H1 (cell line): Measurements from ENCODE around the gene GLIPR1. TPM values are rescaled to one million over a fixed set of nuclear protein-coding genes. Genes with fewer than 3 reads are reported as not detected.

Source experiments
- CTCF ChIA-PET: fragments of 300-600 bp; sonication (Branson Sonifier 250); formaldehyde crosslinking; loops from one replicate; lab custom pipeline; 2021; ENCODE audit not compliant: partially characterized antibody; lab: Charles Lee
- POLR2A ChIA-PET: fragments of 300-600 bp; sonication (Branson Sonifier 250); formaldehyde crosslinking; loops from one replicate; lab custom pipeline; 2021; ENCODE audit warnings: inconsistent platforms; ENCODE audit not compliant: partially characterized antibody; lab: Charles Lee
- DNase-seq, 2 experiments: peaks; one replicate each; pipeline versions ENCODE4 v3.0.0 to v3.0.0-alpha.2; 2010 to 2022; ENCODE audit warnings: low spot score in 2 of 2, low read depth in 1 of 2, mixed read lengths in 1 of 2
- FAIRE-seq: peaks from 2 replicates; lab custom pipeline; 2011; peaks lifted over from hg19 to GRCh38; lab: Jason Lieb, UNC
- H2AFZ ChIP-seq: 2 replicates; pipeline ENCODE4 v1.8.1; 2012; ENCODE audit warnings: low read length, inconsistent platforms
- H2AK5ac ChIP-seq: 2 replicates; pipeline ENCODE4 v1.6.1; 2013; ENCODE audit warnings: low read depth, low read length
- H2BK120ac ChIP-seq: replicated peaks from 2 replicates; pipeline ENCODE3; 2013; ENCODE audit warnings: low read depth, low read length, inconsistent platforms
- H2BK12ac ChIP-seq: 2 replicates; pipeline ENCODE4 v1.6.1; 2013; ENCODE audit warnings: low read depth, low read length
- H2BK15ac ChIP-seq: 2 replicates; pipeline ENCODE4 v1.6.1; 2013; ENCODE audit warnings: low read length
- H2BK20ac ChIP-seq: 2 replicates; pipeline ENCODE4 v1.6.1; 2013; ENCODE audit warnings: low read length
- H2BK5ac ChIP-seq: 2 replicates; pipeline ENCODE4 v1.6.1; 2013; ENCODE audit warnings: low read depth, low read length
- H3K14ac ChIP-seq: 2 replicates; pipeline ENCODE4 v1.6.1; 2013; ENCODE audit warnings: inconsistent platforms; ENCODE audit not compliant: insufficient read length
- H3K18ac ChIP-seq: 2 replicates; pipeline ENCODE4 v1.6.1; 2013; ENCODE audit warnings: low read length; ENCODE audit errors: extremely low read depth
- H3K23ac ChIP-seq: 2 replicates; pipeline ENCODE4 v1.6.1; 2013; ENCODE audit warnings: inconsistent platforms; ENCODE audit not compliant: insufficient read length
- H3K23me2 ChIP-seq: 2 replicates; pipeline ENCODE4 v1.6.1; 2013; ENCODE audit warnings: low read depth, low read length
- H3K27ac ChIP-seq: 2 replicates; pipeline ENCODE4 v1.6.1; 2011; ENCODE audit warnings: low read depth, low read length, inconsistent platforms
- H3K27me3 ChIP-seq, 4 experiments: replicated peaks in 1 of 4; 1 replicate in 1 of 4; 2 replicates in 3 of 4; pipeline versions ENCODE4 v1.6.1 to v1.8.1; 2011 to 2013; ENCODE audit warnings: low read length in 3 of 4, mild to moderate bottlenecking in 3 of 4, inconsistent platforms in 2 of 4, mixed read lengths in 2 of 4, moderate library complexity in 1 of 4; ENCODE audit not compliant: control insufficient read depth in 3 of 4, insufficient read depth in 3 of 4; ENCODE audit errors: extremely low read depth in 1 of 4
- H3K36me3 ChIP-seq, 4 experiments: 2 replicates each; pipeline versions ENCODE4 v1.6.1 to v1.8.1; 2011 to 2013; ENCODE audit warnings: mild to moderate bottlenecking in 4 of 4, low read length in 3 of 4, moderate library complexity in 2 of 4, control low read depth in 1 of 4, inconsistent platforms in 1 of 4; ENCODE audit not compliant: insufficient read depth in 4 of 4, control insufficient read depth in 2 of 4
- H3K4ac ChIP-seq: replicated peaks from 2 replicates; pipeline ENCODE3; 2013; ENCODE audit warnings: low read length, low read depth, mixed read lengths, inconsistent platforms; ENCODE audit not compliant: insufficient read length
- H3K4me1 ChIP-seq, 4 experiments: replicated peaks in 1 of 4; 1 replicate in 1 of 4; 2 replicates in 3 of 4; pipeline versions ENCODE4 v1.6.1 to v1.8.1; 2011 to 2013; ENCODE audit warnings: low read length in 3 of 4, inconsistent platforms in 2 of 4, mixed read lengths in 1 of 4; ENCODE audit not compliant: insufficient read depth in 4 of 4, control insufficient read depth in 3 of 4
- H3K4me2 ChIP-seq, 2 experiments: 2 replicates each; pipeline versions ENCODE4 v1.6.1 to v1.8.1; 2011 to 2013; ENCODE audit warnings: low read depth in 2 of 2, low read length in 2 of 2, control low read depth in 1 of 2, inconsistent platforms in 1 of 2, mild to moderate bottlenecking in 1 of 2; ENCODE audit not compliant: insufficient read depth in 1 of 2
- H3K4me3 ChIP-seq, 4 experiments: fragments of 200-600, 300-600 bp in 1 of 4; sonication (generic), shearing (Covaris generic), sonication (Bioruptor Twin) in 1 of 4; 2 replicates each; pipeline versions ENCODE4 v1.5.1 to v1.8.1; 2011 to 2016; ENCODE audit warnings: low read length in 4 of 4, low read depth in 3 of 4, control low read depth in 2 of 4, inconsistent platforms in 2 of 4, mild to moderate bottlenecking in 2 of 4, mixed read lengths in 1 of 4, moderate library complexity in 1 of 4; ENCODE audit not compliant: insufficient read depth in 2 of 4; ENCODE audit errors: extremely low read depth in 1 of 4
- H3K56ac ChIP-seq: replicated peaks from 2 replicates; pipeline ENCODE3; 2013; ENCODE audit warnings: low read depth, mild to moderate bottlenecking, mixed read lengths, low read length, inconsistent platforms; ENCODE audit not compliant: insufficient read length
- H3K79me1 ChIP-seq: 2 replicates; pipeline ENCODE4 v1.6.1; 2013; ENCODE audit warnings: low read depth, low read length, control low read depth
- H3K79me2 ChIP-seq, 2 experiments: 2 replicates each; pipeline versions ENCODE4 v1.6.1 to v1.8.1; 2012 to 2013; ENCODE audit warnings: low read length in 2 of 2, mild to moderate bottlenecking in 2 of 2, inconsistent platforms in 1 of 2; ENCODE audit not compliant: insufficient read depth in 2 of 2, control insufficient read depth in 1 of 2
- H3K9ac ChIP-seq, 4 experiments: replicated peaks in 1 of 4; 1 replicate in 1 of 4; 2 replicates in 3 of 4; pipeline versions ENCODE4 v1.6.1 to v1.8.1; 2011 to 2013; ENCODE audit warnings: low read depth in 3 of 4, low read length in 3 of 4, control low read depth in 2 of 4, mild to moderate bottlenecking in 2 of 4, moderate library complexity in 2 of 4, inconsistent platforms in 1 of 4; ENCODE audit errors: extremely low read depth in 1 of 4
- H3K9me3 ChIP-seq, 2 experiments: 2 replicates each; pipeline versions ENCODE4 v1.6.1 to v1.8.1; 2012 to 2013; ENCODE audit warnings: mild to moderate bottlenecking in 2 of 2, moderate library complexity in 2 of 2, control low read depth in 1 of 2, inconsistent platforms in 1 of 2, low read depth in 1 of 2, low read length in 1 of 2, mixed read lengths in 1 of 2; ENCODE audit not compliant: insufficient read depth in 2 of 2
- H4K20me1 ChIP-seq, 2 experiments: replicated peaks in 1 of 2; 2 replicates each; pipeline versions ENCODE3 to v1.8.1; 2011 to 2013; ENCODE audit warnings: inconsistent platforms in 2 of 2, low read length in 2 of 2, mild to moderate bottlenecking in 1 of 2; ENCODE audit not compliant: insufficient read depth in 2 of 2, control insufficient read depth in 1 of 2
- H4K5ac ChIP-seq: 2 replicates; pipeline ENCODE4 v1.6.1; 2013; ENCODE audit warnings: low read length, low read depth, mixed read lengths, inconsistent platforms; ENCODE audit not compliant: insufficient read length
- H4K8ac ChIP-seq: 2 replicates; pipeline ENCODE4 v1.8.0; 2013; ENCODE audit warnings: mild to moderate bottlenecking, moderate library complexity, low read length, inconsistent platforms; ENCODE audit not compliant: insufficient read depth; ENCODE audit errors: extremely low read depth
- H4K91ac ChIP-seq: replicated peaks from 2 replicates; pipeline ENCODE3; 2013; ENCODE audit warnings: low read length, mixed read lengths, inconsistent platforms; ENCODE audit not compliant: insufficient read length
- CBX5 ChIP-seq: fragments of 300-800, 300-1000 bp; sonication (generic); IDR thresholded peaks from 2 replicates; pipeline ENCODE4 v1.7.1; 2016; ENCODE audit warnings: antibody characterized with exemption, low read length, low read depth
- EP300 ChIP-seq, 2 experiments: IDR thresholded peaks; 1 replicate in 1 of 2; 2 replicates in 1 of 2; pipeline ENCODE4 v1.6.1; 2011 to 2012; ENCODE audit warnings: low read depth in 2 of 2, low read length in 2 of 2, mild to moderate bottlenecking in 2 of 2, borderline replicate concordance in 1 of 2, inconsistent platforms in 1 of 2, moderate library complexity in 1 of 2
- GABPA ChIP-seq: IDR thresholded peaks from 2 replicates; pipeline ENCODE4 v1.6.1; 2011; ENCODE audit warnings: mild to moderate bottlenecking, low read length, moderate library complexity, borderline replicate concordance; ENCODE audit not compliant: insufficient read depth
- HDAC2 ChIP-seq, 2 experiments: fragments of 300-600 bp in 1 of 2; sonication (generic) in 1 of 2; IDR thresholded peaks; 2 replicates each; pipeline ENCODE4 v1.6.1; 2011 to 2012; ENCODE audit warnings: low read depth in 2 of 2, low read length in 2 of 2, mild to moderate bottlenecking in 2 of 2, moderate library complexity in 2 of 2, borderline replicate concordance in 1 of 2, inconsistent platforms in 1 of 2
- MAFK ChIP-seq: IDR thresholded peaks from 2 replicates; pipeline ENCODE4 v1.6.1; 2012; ENCODE audit warnings: low read depth, mild to moderate bottlenecking, improper control_type of control experiment, low read length
- PHF8 ChIP-seq: fragments of 200-600 bp; sonication (generic); conservative IDR thresholded peaks from 2 replicates; pipeline ENCODE4 v1.7.1; 2012; ENCODE audit warnings: low read depth, mild to moderate bottlenecking, inconsistent platforms, low read length, moderate library complexity
- SP4 ChIP-seq: IDR thresholded peaks from 2 replicates; pipeline ENCODE4 v1.6.1; 2012; ENCODE audit warnings: low read length, inconsistent platforms
- TAF7 ChIP-seq: optimal IDR thresholded peaks from 2 replicates; pipeline ENCODE3; 2011; ENCODE audit warnings: low read depth, mild to moderate bottlenecking, inconsistent platforms, low read length, moderate library complexity, borderline replicate concordance
- ZNF274 ChIP-seq: IDR thresholded peaks from 2 replicates; pipeline ENCODE4 v1.7.0; 2012; ENCODE audit warnings: low read length, borderline replicate concordance; ENCODE audit errors: extremely low read depth
- polyA plus RNA-seq, 7 experiments: library from polyadenylated mRNA; depleted of rRNA in 3 of 7; stranded (reverse) in 5 of 7; unstranded in 2 of 7; fragments of >200 nt in 5 of 7; fragments of 200-250 nt in 2 of 7; gene quantifications; 1 replicate in 5 of 7; 2 replicates in 1 of 7; 4 replicates in 1 of 7; pipeline versions ENCODE4 v1.2.1 to v1.2.3, GENCODE V29; 2011 to 2013; ENCODE audit warnings: missing spikeins in 2 of 7, mixed read lengths in 2 of 7
- total RNA-seq: library from RNA; stranded (reverse); fragmentation: NEBNext Ultra II Directional; extraction: Animal tissue kit (Norgen Biotek cat#: 25700); gene quantifications from 2 replicates; pipeline ENCODE4 v1.2.1, GENCODE V29; 2021

The GLIPR1 gene
- total and polyA plus RNA-seq, 2 of the 8 experiments (the other 6 are each of a cell fraction or from before 2014, with no cell fraction given): 0.23 to 1.5 TPM

DNA sequence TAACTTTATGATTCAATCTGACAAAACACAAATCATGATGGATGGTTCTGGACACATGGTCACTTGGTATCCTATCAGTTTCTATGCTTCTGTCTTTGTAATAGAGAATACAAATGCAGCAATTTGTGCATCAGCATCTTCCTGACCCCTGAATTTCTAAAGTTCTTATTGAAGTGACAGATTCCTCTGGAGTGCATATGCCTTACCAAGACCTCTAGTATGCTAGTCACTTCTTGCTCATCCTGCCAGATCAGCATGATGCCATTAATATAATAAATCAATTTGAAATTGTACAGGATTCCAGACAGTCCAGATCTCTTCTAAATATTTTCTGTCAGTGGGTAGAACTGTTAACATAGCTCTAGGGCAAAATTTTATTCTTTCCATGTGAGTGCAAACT lies 40.6 kb upstream of the GLIPR1 start:
- Histone ChIP-seq H3K79me1 (no peaks in the 10 kb centered on the region), H2BK12ac (no peak overlapping the region), H4K5ac (no peak overlapping the region), H4K8ac (no peak overlapping the region), H3K4me1 (no peaks in the 10 kb centered on the region), H3K4me2 (no peak overlapping the region), H3K4me3 (no peak overlapping the region), H3K23ac (no peak overlapping the region), H2BK20ac (no peak overlapping the region), H3K18ac (no peak overlapping the region), H3K27ac (no peak overlapping the region), H3K79me2 (no peaks in the 10 kb centered on the region), H3K4ac (no peak overlapping the region), H2BK5ac (no peak overlapping the region), H3K27me3 (no peaks in the 10 kb centered on the region), H2AFZ (no peak overlapping the region), H3K9me3 (peaks cover 6 to 13% of the 10 kb centered on the region in 2 experiments; a peak in 3 of 4 replicates), H2AK5ac (no peak overlapping the region), H3K9ac (no peak overlapping the region), H4K20me1 (no peaks in the 10 kb centered on the region), H3K23me2 (no peaks in the 10 kb centered on the region; the same call in 1 of the 2 replicates), H3K14ac (no peak overlapping the region), H2BK15ac (no peak overlapping the region), H3K56ac (no peak overlapping the region), H2BK120ac (no peak overlapping the region), H3K36me3 (no peaks in the 10 kb centered on the region; a peak in 1 of 8 replicates), H4K91ac (no peak overlapping the region)
- POLR2A ChIA-PET: no interaction called here
- FAIRE-seq: no peak
- no peak for DNase-seq
- CTCF ChIA-PET: interaction anchor here (0.9 kb wide), 1 partner anchor 99 kb away, joined by 4 read pairs; no protein-coding TSS in a partner anchor
- TF ChIP-seq GABPA: no peak
- TF ChIP-seq PHF8: no peak
- no peak for TF ChIP-seq EP300 (IDR thresholded peaks at IDR 0.05; ENCODE audit: borderline replicate concordance in 1 of 2, low read depth in 2 of 2, low read length in 2 of 2)
- TF ChIP-seq ZNF274: no peak
- TF ChIP-seq HDAC2 (IDR thresholded peaks at IDR 0.05; ENCODE audit: borderline replicate concordance in 1 of 2, low read depth in 2 of 2, low read length in 2 of 2): no peak
- TF ChIP-seq TAF7: no peak
- TF ChIP-seq SP4: no peak
- no peak for TF ChIP-seq MAFK
- no peak for TF ChIP-seq CBX5
